HG03460 (cell line): ENCODE data around the gene SGMS1.
"Not testable (repeated sequence)": the region's sequence is repeated elsewhere in the genome, so short reads cannot be mapped to it uniquely, and the experiment has no call there.

ENCODE experiments used
- ATAC-seq: cut with Tn5 transposase; IDR thresholded peaks from one replicate; pipeline ENCODE4 v1.9.1; 2021; ENCODE audit not compliant: unreplicated experiment

Gene SGMS1

GRCh38 chr10:50623663-50624412, at the start of gene SGMS1:
SGMS1 (minus strand) TSS chr10:50623956; CDS start chr10:50344114, 279,842 bp downstream.
- ATAC-seq, result peak; percentile 34

- peak; percentile 48 for ATAC-seq
Observed at GRCh38 chr10:50672152-50672551, 48.4 kb upstream of the SGMS1 start.

- ATAC-seq, result not testable (repeated sequence)
Observed at GRCh38 chr10:50671645-50672044, 47.9 kb upstream of the SGMS1 start.

- not testable (repeated sequence) for ATAC-seq
Observed at GRCh38 chr10:50669957-50670356, 46.2 kb upstream of the SGMS1 start.

GRCh38 chr10:50667353-50667752, 43.6 kb upstream of the SGMS1 start:
- ATAC-seq, result not testable (repeated sequence)

- not testable (repeated sequence) for ATAC-seq
Observed at GRCh38 chr10:50662420-50662819, 38.7 kb upstream of the SGMS1 start.

- not testable (repeated sequence) for ATAC-seq
Observed at GRCh38 chr10:50661563-50661962, 37.8 kb upstream of the SGMS1 start.

GRCh38 chr10:50659865-50660730, 36.3 kb upstream of the SGMS1 start:
- peak; percentile 97 for ATAC-seq

GRCh38 chr10:50659016-50659864, 35.5 kb upstream of the SGMS1 start:
- ATAC-seq, result not testable (repeated sequence)

GRCh38 chr10:50658165-50658564, 34.4 kb upstream of the SGMS1 start:
- no peak for ATAC-seq

GRCh38 chr10:50653758-50654157, 30.0 kb upstream of the SGMS1 start:
- ATAC-seq, result no peak

GRCh38 chr10:50653142-50653541, 29.4 kb upstream of the SGMS1 start:
- peak; percentile 42 for ATAC-seq

GRCh38 chr10:50651808-50652207, 28.1 kb upstream of the SGMS1 start:
- no peak for ATAC-seq

GRCh38 chr10:50650481-50650880, 26.7 kb upstream of the SGMS1 start:
- ATAC-seq, result no peak

- no peak for ATAC-seq
Observed at GRCh38 chr10:50648935-50649227, 25.1 kb upstream of the SGMS1 start.

GRCh38 chr10:50648089-50648934, 24.6 kb upstream of the SGMS1 start:
- ATAC-seq, result peak; percentile 76

- ATAC-seq, result not testable (repeated sequence)
Observed at GRCh38 chr10:50647350-50647749, 23.6 kb upstream of the SGMS1 start.

- no peak for ATAC-seq
Observed at GRCh38 chr10:50645236-50645635, 21.5 kb upstream of the SGMS1 start.

GRCh38 chr10:50641626-50642025, 17.9 kb upstream of the SGMS1 start:
- no peak for ATAC-seq

GRCh38 chr10:50640238-50640637, 16.5 kb upstream of the SGMS1 start:
- ATAC-seq, result no peak
